Fibroblast of upper back skin (primary cell): ENCODE results near the gene PABPC5.
A peak's percentile ranks its signal among the peaks of the same experiment; 100 is the strongest.

Source experiments
- DNase-seq: peaks from one replicate; pipeline ENCODE4 v3.0.0-alpha.2; 2013

PABPC5 gene

GRCh38 chrX:91434351-91435168 lies at the start of gene PABPC5:
TSS of gene PABPC5 (plus strand) at chrX:91434839. CDS start at chrX:91435578, 739 bp downstream.
- peak; percentile 86 for DNase-seq

DNA sequence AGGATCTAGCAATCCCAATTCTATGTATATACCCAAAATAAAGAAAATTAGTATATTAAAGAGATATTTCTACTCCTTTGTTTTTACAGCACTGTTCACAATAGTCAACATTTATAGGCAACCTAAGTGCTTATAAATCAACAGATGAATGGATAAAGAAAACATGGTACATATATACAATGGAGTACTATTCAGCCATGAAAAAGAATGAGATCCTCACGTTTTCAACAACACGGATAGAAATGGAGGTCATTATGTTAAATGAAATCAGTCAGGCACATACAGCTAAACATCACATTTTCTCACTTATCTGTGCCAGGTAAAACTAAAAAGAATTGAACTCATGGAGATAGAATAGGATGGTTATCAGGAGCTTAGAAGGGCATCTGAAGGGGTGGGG lies 45.6 kb upstream of the PABPC5 start:
- DNase-seq: no peak

DNA sequence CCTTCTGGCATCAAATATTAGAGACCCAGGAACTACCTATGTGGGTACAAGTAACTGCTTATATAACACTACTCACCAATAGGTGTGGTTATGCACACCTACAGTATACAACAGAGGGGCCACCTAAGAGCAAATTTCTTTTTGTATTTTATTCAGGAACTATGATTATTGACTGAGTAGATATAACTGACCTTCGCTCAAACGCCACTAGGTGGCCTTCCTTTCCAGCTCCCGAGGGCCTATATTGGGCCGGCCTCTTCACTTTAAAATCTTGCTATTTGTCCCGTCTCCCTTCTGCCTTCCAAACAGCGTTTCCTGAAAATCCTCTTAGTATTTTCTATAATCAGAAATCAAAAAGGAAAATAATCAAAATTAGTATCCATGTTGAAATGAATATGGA lies 19.9 kb upstream of the PABPC5 start:
- DNase-seq: no peak

GRCh38 chrX:91435395-91435794 lies 756 bp downstream of the PABPC5 start:
- DNase-seq: peak; percentile 0
